Mammary epithelial cell (primary cell): ENCODE results near the gene BBS7.

Experiments used
- CTCF ChIP-seq, 2 donors: IDR thresholded peaks in 1 of 2; conservative IDR thresholded peaks in 1 of 2; 2 replicates each; pipeline ENCODE4 v1.5.1; 2011 to 2012; ENCODE audit warnings: inconsistent platforms in 2 of 2, low read length in 2 of 2, mild to moderate bottlenecking in 2 of 2, control low read depth in 1 of 2, low read depth in 1 of 2; ENCODE audit not compliant: insufficient read depth in 1 of 2; ENCODE audit errors: extremely low read depth in 1 of 2
- EZH2 ChIP-seq: IDR thresholded peaks from 2 replicates; pipeline ENCODE4 v1.6.1; 2012; ENCODE audit warnings: low read length, inconsistent platforms, borderline replicate concordance

GRCh38 chr4:121799867-121800501 lies 70.3 kb downstream of the BBS7 start:
- TF ChIP-seq CTCF (conservative IDR thresholded peaks at IDR 0.05 in 1 of 2, IDR thresholded peaks at IDR 0.05 in 1 of 2; ENCODE audit: extremely low read depth in 1 of 2, insufficient read depth in 1 of 2, low read depth in 1 of 2, low read length in 2 of 2) (no peak), EZH2 (no peak)
